Spleen (tissue), 11 donors: ENCODE data around the gene CDK5R1. TPM values are rescaled to one million over a fixed set of nuclear protein-coding genes. Genes with fewer than 3 reads are reported as not detected.

Experiments
- DNase-seq: peaks from one replicate; pipeline ENCODE4 v3.0.0-alpha.2; 2020
- H3K27ac ChIP-seq, 8 donors: fragments of 200-600 bp; sonication (generic) in 7 of 8; 1 replicate in 4 of 8; 2 replicates in 4 of 8; pipeline versions ENCODE4 v1.5.0 to v1.8.0; 2016 to 2021; ENCODE audit warnings: inconsistent platforms in 4 of 8, mild to moderate bottlenecking in 4 of 8, moderate library complexity in 1 of 8
- H3K27me3 ChIP-seq, 7 donors: fragments of 200-600 bp; sonication (generic) in 6 of 7; replicated peaks in 1 of 7; 1 replicate in 4 of 7; 2 replicates in 3 of 7; pipeline versions ENCODE4 v1.5.0 to v1.8.0; 2016 to 2021; ENCODE audit warnings: inconsistent platforms in 3 of 7, mild to moderate bottlenecking in 1 of 7
- H3K36me3 ChIP-seq, 6 donors: fragments of 200-600 bp; sonication (generic) in 5 of 6; 1 replicate in 4 of 6; 2 replicates in 2 of 6; pipeline versions ENCODE4 v1.5.0 to v1.8.0; 2016 to 2021; ENCODE audit warnings: inconsistent platforms in 2 of 6
- H3K4me1 ChIP-seq, 6 donors: fragments of 200-600 bp; sonication (generic) in 5 of 6; 1 replicate in 3 of 6; 2 replicates in 3 of 6; pipeline versions ENCODE4 v1.5.0 to v1.8.0; 2016 to 2021; ENCODE audit warnings: inconsistent platforms in 3 of 6
- H3K4me3 ChIP-seq, 8 donors: fragments of 200-600 bp; sonication (generic) in 7 of 8; 1 replicate in 4 of 8; 2 replicates in 4 of 8; pipeline versions ENCODE4 v1.5.0 to v1.8.0; 2016 to 2021; ENCODE audit warnings: inconsistent platforms in 4 of 8, mild to moderate bottlenecking in 4 of 8, moderate library complexity in 2 of 8
- H3K9me3 ChIP-seq, 8 donors: fragments of 200-600 bp; sonication (generic) in 7 of 8; 1 replicate in 4 of 8; 2 replicates in 4 of 8; pipeline versions ENCODE4 v1.5.0 to v1.8.0; 2016 to 2021; ENCODE audit warnings: inconsistent platforms in 4 of 8
- CTCF ChIP-seq, 11 experiments: fragments of 200-600 bp in 7 of 11; fragments of 450-650 bp in 4 of 11; sonication (generic) in 4 of 11; IDR thresholded peaks in 8 of 11; conservative IDR thresholded peaks in 3 of 11; 1 replicate in 7 of 11; 2 replicates in 4 of 11; pipeline versions ENCODE4 v1.4.0 to v1.8.0; 2016 to 2021; ENCODE audit warnings: antibody characterized with exemption in 11 of 11, inconsistent platforms in 4 of 11, mild to moderate bottlenecking in 1 of 11
- POLR2A ChIP-seq, 3 donors: fragments of 450-650 bp; IDR thresholded peaks; one replicate each; pipeline ENCODE4 v1.5.1; 2017; ENCODE audit warnings: antibody characterized with exemption in 3 of 3, mild to moderate bottlenecking in 1 of 3
- POLR2AphosphoS5 ChIP-seq, 3 donors: sonication (generic); formaldehyde crosslinking; IDR thresholded peaks; one replicate each; pipeline ENCODE4 v1.5.1; 2017; ENCODE audit warnings: antibody characterized with exemption in 3 of 3
- WGBS, 5 donors: extraction: QIAGEN DNeasy Blood & Tissue Kit in 3 of 5; methylation state at CpG; one replicate each; pipeline versions ENCODE4 v1.1.5 to v1.1.7; 2013 to 2018; 5-methylcytosine and 5-hydroxymethylcytosine counted together
- intact Hi-C: fragments of 100-400 bp; cut with DNase I; formaldehyde crosslinking; loops from one replicate; pipeline ENCODE4 v1.15.0; 2023; ENCODE audit warnings: low total_unique reads
- polyA plus RNA-seq, 3 donors: library from polyadenylated mRNA; stranded (reverse); fragments of 200-250 nt; gene quantifications; one replicate each; pipeline ENCODE4 v1.2.1, GENCODE V29; 2013
- total RNA-seq, 7 donors: library from RNA; depleted of rRNA in 3 of 7; stranded (reverse); fragments of >200 nt in 3 of 7; fragmentation: NEBNext Ultra II Directional in 4 of 7; extraction: Animal tissue kit (Norgen Biotek cat#: 25700) in 4 of 7; gene quantifications; one replicate each; pipeline versions ENCODE4 v1.1.0 to v1.2.1, GENCODE V29; 2016 to 2021
- donor health status: healthy with polysubstance abuse.
- donor health status: DM: no; HTN: no; CAD: no; lungs with moderate emphysema.
- donor health status: DM: no; HTN: no; CAD: no.
- donor health status: Bipolar disorder and iron deficiency.
- donor health status: healthy.
- donor health status: DM: no; HTN: no; CAD: no.
- donor health status: DM: yes; HTN: yes; CAD: no.

Gene CDK5R1
- total and polyA plus RNA-seq, 10 donors = 13.0 to 28.2 (median 20.2) TPM

DNA sequence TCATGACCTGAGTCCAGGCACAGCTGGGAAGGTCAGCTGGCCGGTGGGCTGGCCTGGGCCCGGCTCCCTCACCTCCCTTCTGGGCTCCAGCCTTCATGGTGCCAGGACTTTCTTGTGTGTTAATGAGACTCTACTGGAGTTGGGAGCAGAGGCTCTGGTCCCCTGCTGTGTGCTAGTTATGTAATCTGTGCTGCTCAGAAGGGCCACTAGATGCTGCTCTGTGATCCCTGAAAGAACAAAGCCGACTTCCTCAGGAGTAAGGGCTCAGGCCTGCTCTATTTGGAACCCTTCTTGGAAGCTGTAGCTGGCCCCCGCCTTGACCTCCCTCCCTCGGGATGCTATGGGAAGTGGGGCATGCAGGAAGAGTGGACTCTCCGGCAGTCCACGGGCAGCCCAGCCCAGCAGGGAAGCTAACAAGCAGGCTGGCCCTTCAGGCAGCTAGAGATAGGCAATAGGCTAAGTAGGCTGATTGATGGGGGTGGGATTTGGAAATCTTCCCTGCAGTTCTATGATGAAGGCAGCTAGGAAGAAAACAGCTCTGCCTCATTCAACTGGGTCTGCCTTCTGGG is 3.3 kb upstream of the CDK5R1 start:
- H3K9me3 ChIP-seq = no peaks in the 10 kb centered on the region
- H3K4me3 ChIP-seq = no peak overlapping the region
- WGBS, 5 donors = 23 to 46% (median 41%) methylated on average over 5 to 7 of the region's 7 CpGs
- intact Hi-C loops = loop anchor here (5.0 kb wide), 1 partner anchor 129 kb away; no protein-coding TSS in a partner anchor
- peak; percentile 69 to 78 (median 71) for TF ChIP-seq POLR2AphosphoS5 (IDR thresholded peaks at IDR 0.05)
- TF ChIP-seq CTCF (IDR thresholded peaks at IDR 0.05 in 8 of 11, conservative IDR thresholded peaks at IDR 0.05 in 3 of 11) = peak; percentile 51 to 87 (median 69)
- TF ChIP-seq POLR2A (IDR thresholded peaks at IDR 0.05) = no peak
- peak; percentile 84 for DNase-seq
- peak overlapping the region; percentile 8 to 88 (median 68) for H3K27ac ChIP-seq
- H3K4me1 ChIP-seq = peaks cover 8 to 48% (median 33%) of the 10 kb centered on the region in 6 donors
- H3K36me3 ChIP-seq = peaks cover 0 to 59% (median 46%) of the 10 kb centered on the region in 6 donors
- H3K27me3 ChIP-seq = no peaks in the 10 kb centered on the region

DNA sequence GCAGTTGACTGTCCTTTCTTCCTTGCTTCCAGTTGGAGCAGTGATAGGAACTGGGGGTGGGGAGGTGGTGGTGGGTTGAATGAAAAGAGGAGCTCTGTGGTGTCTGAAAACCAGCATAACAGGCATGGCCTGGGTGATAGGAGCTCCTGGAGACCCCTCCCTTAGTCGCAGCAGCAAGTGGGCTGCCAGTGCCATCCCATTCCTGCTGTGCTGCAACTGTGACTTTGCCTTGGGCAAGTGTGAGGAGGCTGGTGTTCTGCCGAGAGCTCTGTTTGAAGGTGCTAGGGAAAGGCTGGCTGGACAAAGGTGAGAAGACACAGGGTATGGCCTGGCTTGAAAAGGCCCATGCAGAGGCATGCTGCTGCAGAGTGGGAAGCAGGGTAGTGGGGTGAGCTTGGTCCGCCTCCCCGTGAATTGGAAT is 2.7 kb upstream of the CDK5R1 start:
- Histone ChIP-seq H3K4me1 (peaks cover 8 to 53% (median 38%) of the 10 kb centered on the region in 6 donors), H3K36me3 (peaks cover 0 to 59% (median 43%) of the 10 kb centered on the region in 6 donors), H3K9me3 (no peaks in the 10 kb centered on the region), H3K27ac (peak overlapping the region; percentile 8 to 88 (median 68)), H3K4me3 (no peak overlapping the region), H3K27me3 (no peaks in the 10 kb centered on the region)
- intact Hi-C loops = loop anchor here (5.0 kb wide), 1 partner anchor 128 kb away; no protein-coding TSS in a partner anchor
- no peak for TF ChIP-seq POLR2AphosphoS5 (IDR thresholded peaks at IDR 0.05)
- TF ChIP-seq POLR2A (IDR thresholded peaks at IDR 0.05) = no peak
- no peak for TF ChIP-seq CTCF (IDR thresholded peaks at IDR 0.05 in 8 of 11, conservative IDR thresholded peaks at IDR 0.05 in 3 of 11)
- DNase-seq = peak; percentile 63
- 77 to 87% (median 86%) methylated on average over 4 of the region's 4 CpGs for WGBS, 5 donors

DNA sequence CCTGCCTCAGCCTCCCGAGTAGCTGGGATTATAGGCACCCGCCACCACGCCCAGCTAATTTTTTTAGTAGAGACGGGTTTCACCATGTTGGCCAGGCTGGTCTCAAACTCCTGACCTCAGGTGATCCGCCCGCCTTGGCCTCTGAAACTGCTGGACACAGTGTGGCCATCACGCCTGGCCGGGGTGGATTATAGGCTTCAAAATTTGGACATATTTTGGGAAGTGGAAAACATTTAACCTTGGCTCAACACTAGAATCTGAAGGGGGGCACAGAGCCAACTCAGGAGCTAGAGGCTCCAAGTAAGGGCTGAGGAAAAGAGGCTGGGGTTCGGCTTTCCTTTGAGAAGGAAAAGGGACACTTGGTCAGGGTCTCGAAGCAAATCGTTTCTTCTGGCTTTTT is 2.2 kb upstream of the CDK5R1 start:
- Histone ChIP-seq H3K4me1 (peaks cover 8 to 59% (median 43%) of the 10 kb centered on the region in 6 donors), H3K4me3 (no peak overlapping the region), H3K27me3 (no peaks in the 10 kb centered on the region), H3K36me3 (peaks cover 0 to 59% (median 38%) of the 10 kb centered on the region in 6 donors), H3K9me3 (no peaks in the 10 kb centered on the region), H3K27ac (peak overlapping the region in 4 of 8 donors; percentile 67 to 88 (median 75))
- peak; percentile 72 for DNase-seq
- intact Hi-C loops = loop anchor here (5.0 kb wide), 2 partner anchors 128 to 268 kb away; no protein-coding TSS in a partner anchor
- TF ChIP-seq POLR2A (IDR thresholded peaks at IDR 0.05) = no peak
- TF ChIP-seq POLR2AphosphoS5 (IDR thresholded peaks at IDR 0.05) = no peak
- TF ChIP-seq CTCF (IDR thresholded peaks at IDR 0.05 in 8 of 11, conservative IDR thresholded peaks at IDR 0.05 in 3 of 11) = no peak
- 80 to 88% (median 87%) methylated on average over 11 of the region's 11 CpGs for WGBS, 5 donors
